HS-5 (cell line): ENCODE measurements around the gene AZU1.

ENCODE experiments used
- DNase-seq: peaks from one replicate; pipeline ENCODE4 v3.0.0-alpha.2; 2012; ENCODE audit warnings: low read depth

The AZU1 gene

GRCh38 chr19:797528-798414, 29.9 kb upstream of the AZU1 start:
- DNase-seq = peak; percentile 24

- DNase-seq = no peak
These were observed 29.1 kb upstream of the AZU1 start for GRCh38 chr19:798415-799075.

- DNase-seq = no peak
These were observed 28.4 kb upstream of the AZU1 start for GRCh38 chr19:799076-799881.

- DNase-seq = no peak
These were observed 27.1 kb upstream of the AZU1 start for GRCh38 chr19:800360-801029.

- no peak for DNase-seq
These were observed 26.4 kb upstream of the AZU1 start for GRCh38 chr19:801030-801860.

GRCh38 chr19:801861-802497, 25.7 kb upstream of the AZU1 start:
- no peak for DNase-seq

GRCh38 chr19:802498-803098, 25.0 kb upstream of the AZU1 start:
- DNase-seq = no peak

GRCh38 chr19:803099-803561, 24.5 kb upstream of the AZU1 start:
- DNase-seq = no peak

GRCh38 chr19:803686-804418, 23.8 kb upstream of the AZU1 start:
- no peak for DNase-seq

- DNase-seq = no peak
These were observed 23.0 kb upstream of the AZU1 start for GRCh38 chr19:804419-805165.

- no peak for DNase-seq
These were observed 22.5 kb upstream of the AZU1 start for GRCh38 chr19:805166-805551.

- no peak for DNase-seq
These were observed 21.8 kb upstream of the AZU1 start for GRCh38 chr19:805600-806550.

GRCh38 chr19:806815-807421, 20.7 kb upstream of the AZU1 start:
- no peak for DNase-seq

GRCh38 chr19:807627-808422, 19.8 kb upstream of the AZU1 start:
- DNase-seq = no peak

GRCh38 chr19:808423-808775, 19.2 kb upstream of the AZU1 start:
- DNase-seq = no peak

- DNase-seq = no peak
These were observed 17.4 kb upstream of the AZU1 start for GRCh38 chr19:810077-810855.
